Measurements from ENCODE around the gene OBP2A. TPM values are rescaled to one million over a fixed set of nuclear protein-coding genes. Genes with fewer than 3 reads are reported as not detected.
"Not testable (repeated sequence)": the region's sequence is repeated elsewhere in the genome, so short reads cannot be mapped to it uniquely, and the experiment has no call there.

OBP2A gene
- total and polyA plus RNA-seq, 3 donors from 2014 or later: 11.8 to 19.0 (median 13.9) TPM

GRCh38 chr9:135544981-135545635 is 818 bp upstream of the OBP2A start:
- TF ChIP-seq POLR2A (IDR thresholded peaks at IDR 0.05) (no peak), CTCF (IDR thresholded peaks at IDR 0.05) (no peak)
- H3K27me3 ChIP-seq: no peaks in the 10 kb centered on the region
- H3K36me3 ChIP-seq (ENCODE audit: low read depth, missing control alignments): no peaks in the 10 kb centered on the region
- H3K4me1 ChIP-seq: no peaks in the 10 kb centered on the region
- no peak for DNase-seq
- no peak overlapping the region for H3K27ac ChIP-seq
- intact Hi-C loops (cut with DNase I; ENCODE audit: low total_unique reads): no loop called here
- WGBS, 2 donors: 72 to 74% methylated on average over 17 to 18 of the region's 18 CpGs
- no peak overlapping the region for H3K4me3 ChIP-seq
- H3K9me3 ChIP-seq: no peaks in the 10 kb centered on the region

GRCh38 chr9:135546792-135547617 is 1.1 kb downstream of the OBP2A start:
- H3K27me3 ChIP-seq; H3K36me3 ChIP-seq (ENCODE audit: low read depth, missing control alignments); DNase-seq; intact Hi-C loops (cut with DNase I; ENCODE audit: low total_unique reads); H3K27ac ChIP-seq; H3K9me3 ChIP-seq; H3K4me3 ChIP-seq; H3K4me1 ChIP-seq: not testable (repeated sequence)
- 89 to 90% methylated on average over 4 to 21 of the region's 21 CpGs for WGBS, 2 donors

GRCh38 chr9:135547756-135548736 is 2.1 kb downstream of the OBP2A start:
- TF ChIP-seq CTCF (IDR thresholded peaks at IDR 0.05): no peak
- no peak for TF ChIP-seq POLR2A (IDR thresholded peaks at IDR 0.05)
- Histone ChIP-seq H3K4me1 (no peaks in the 10 kb centered on the region), H3K9me3 (no peaks in the 10 kb centered on the region), H3K27me3 (no peaks in the 10 kb centered on the region), H3K4me3 (no peak overlapping the region), H3K36me3 (ENCODE audit: low read depth, missing control alignments) (no peaks in the 10 kb centered on the region), H3K27ac (no peak overlapping the region)
- intact Hi-C loops (cut with DNase I; ENCODE audit: low total_unique reads): no loop called here
- no peak for DNase-seq
- WGBS, 2 donors: 90 to 95% methylated on average over 21 to 24 of the region's 28 CpGs

GRCh38 chr9:135549478-135550343 is 3.8 kb downstream of the OBP2A start:
- intact Hi-C loops (cut with DNase I; ENCODE audit: low total_unique reads); H3K36me3 ChIP-seq (ENCODE audit: low read depth, missing control alignments); H3K27me3 ChIP-seq; H3K27ac ChIP-seq; H3K9me3 ChIP-seq; H3K4me3 ChIP-seq; DNase-seq; H3K4me1 ChIP-seq: not testable (repeated sequence)
- WGBS, 2 donors: 85 to 86% methylated on average over 11 to 28 of the region's 28 CpGs

- no peak for DNase-seq
- intact Hi-C loops (cut with DNase I; ENCODE audit: low total_unique reads): no loop called here
- no peaks in the 10 kb centered on the region for H3K36me3 ChIP-seq (ENCODE audit: low read depth, missing control alignments)
- 84% methylated on average over 8 to 16 of the region's 17 CpGs for WGBS, 2 donors
- no peaks in the 10 kb centered on the region for H3K4me1 ChIP-seq
- no peaks in the 10 kb centered on the region for H3K27me3 ChIP-seq
- no peaks in the 10 kb centered on the region for H3K9me3 ChIP-seq
- no peak for TF ChIP-seq POLR2A (IDR thresholded peaks at IDR 0.05)
- no peak for TF ChIP-seq CTCF (IDR thresholded peaks at IDR 0.05)
- no peak overlapping the region for H3K27ac ChIP-seq
- no peak overlapping the region for H3K4me3 ChIP-seq
Observed at GRCh38 chr9:135550344-135550918, 4.5 kb downstream of the OBP2A start.
